ENCODE data around the gene FAM76A.

DNA sequence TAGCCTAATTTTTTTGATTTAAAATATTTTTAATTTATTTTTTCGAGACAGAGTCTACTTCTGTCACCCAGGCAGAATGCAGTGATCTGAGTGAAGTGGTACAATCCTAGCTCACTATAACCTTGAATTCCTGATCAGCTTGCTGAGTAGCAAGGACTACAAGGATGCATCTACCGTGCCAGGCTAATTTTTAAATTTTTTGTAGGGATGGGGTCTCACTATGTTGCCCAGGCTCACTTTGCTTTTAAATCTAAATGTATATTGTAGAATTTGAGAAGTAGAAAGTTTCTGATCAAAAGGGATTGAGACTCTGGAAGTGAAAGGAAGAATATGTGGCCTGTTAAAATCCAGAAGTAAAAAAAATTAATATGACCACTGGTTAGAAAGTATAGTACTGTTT, 48.9 kb downstream of the FAM76A start:
- TF ChIP-seq, protein P1, sequence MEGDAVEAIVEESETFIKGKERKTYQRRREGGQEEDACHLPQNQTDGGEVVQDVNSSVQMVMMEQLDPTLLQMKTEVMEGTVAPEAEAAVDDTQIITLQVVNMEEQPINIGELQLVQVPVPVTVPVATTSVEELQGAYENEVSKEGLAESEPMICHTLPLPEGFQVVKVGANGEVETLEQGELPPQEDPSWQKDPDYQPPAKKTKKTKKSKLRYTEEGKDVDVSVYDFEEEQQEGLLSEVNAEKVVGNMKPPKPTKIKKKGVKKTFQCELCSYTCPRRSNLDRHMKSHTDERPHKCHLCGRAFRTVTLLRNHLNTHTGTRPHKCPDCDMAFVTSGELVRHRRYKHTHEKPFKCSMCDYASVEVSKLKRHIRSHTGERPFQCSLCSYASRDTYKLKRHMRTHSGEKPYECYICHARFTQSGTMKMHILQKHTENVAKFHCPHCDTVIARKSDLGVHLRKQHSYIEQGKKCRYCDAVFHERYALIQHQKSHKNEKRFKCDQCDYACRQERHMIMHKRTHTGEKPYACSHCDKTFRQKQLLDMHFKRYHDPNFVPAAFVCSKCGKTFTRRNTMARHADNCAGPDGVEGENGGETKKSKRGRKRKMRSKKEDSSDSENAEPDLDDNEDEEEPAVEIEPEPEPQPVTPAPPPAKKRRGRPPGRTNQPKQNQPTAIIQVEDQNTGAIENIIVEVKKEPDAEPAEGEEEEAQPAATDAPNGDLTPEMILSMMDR (IDR thresholded peaks at IDR 0.05): no peak
- TF ChIP-seq POLR2A (IDR thresholded peaks at IDR 0.05) (no peak), POLR2AphosphoS5 (IDR thresholded peaks at IDR 0.05) (no peak), EP300 (IDR thresholded peaks at IDR 0.05) (no peak)

Measured in stomach (tissue), 4 donors.